GM18499 (cell line): ENCODE data around the gene ISCU.
"Not testable (repeated sequence)": the region's sequence is repeated elsewhere in the genome, so short reads cannot be mapped to it uniquely, and the experiment has no call there.

Source experiments
- ATAC-seq: cut with Tn5 transposase; IDR thresholded peaks from one replicate; pipeline ENCODE4 v1.9.1; 2021; ENCODE audit warnings: moderate number of reproducible peaks; ENCODE audit not compliant: insufficient read depth, unreplicated experiment

The ISCU gene

GRCh38 chr12:108586306-108586705, 23.9 kb downstream of the ISCU start:
- ATAC-seq = no peak

- ATAC-seq = no peak
These were observed 25.4 kb downstream of the ISCU start for GRCh38 chr12:108587826-108588225.

DNA sequence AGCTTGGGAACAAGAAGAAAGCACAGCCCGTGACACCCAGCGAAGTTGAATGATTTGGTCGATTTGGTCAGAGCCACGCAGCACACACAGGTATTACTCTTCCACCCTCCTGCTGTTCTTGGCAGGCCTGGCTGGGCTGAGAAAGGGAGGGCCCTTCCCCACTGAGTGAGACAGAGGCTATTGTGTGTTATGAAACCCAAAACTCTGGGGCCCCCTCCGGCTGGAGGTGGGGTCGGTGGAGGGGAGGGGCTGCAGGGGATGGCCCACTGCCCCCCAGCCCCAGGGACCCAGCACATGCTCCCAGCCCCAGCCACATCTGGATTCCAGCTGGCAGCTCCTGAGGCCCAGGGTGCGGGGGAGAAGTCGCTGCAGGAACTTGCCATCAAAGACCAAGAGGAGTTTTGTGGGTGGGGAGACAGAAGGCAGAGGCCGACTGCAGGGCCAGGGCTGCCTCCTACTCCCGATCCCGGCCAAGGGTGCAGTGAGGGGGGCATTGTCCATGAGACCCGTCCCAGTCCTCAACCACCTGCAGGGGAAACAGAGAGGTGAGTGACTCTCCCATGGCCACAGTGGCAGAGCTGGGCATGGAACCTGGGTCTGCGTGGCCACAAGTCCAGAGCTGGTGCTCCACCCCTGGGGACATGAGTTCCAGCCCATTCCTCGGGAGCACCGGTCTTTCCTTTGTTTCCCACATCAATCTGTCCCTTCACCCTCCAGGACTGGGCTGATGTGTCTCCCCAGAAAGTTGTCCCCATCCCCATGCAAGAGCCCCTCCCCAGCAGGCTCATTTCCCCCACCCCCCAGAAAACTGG, 26.8 kb downstream of the ISCU start:
- no peak for ATAC-seq

GRCh38 chr12:108589840-108590229, 27.4 kb downstream of the ISCU start:
- no peak for ATAC-seq

GRCh38 chr12:108590463-108590862, 28.1 kb downstream of the ISCU start:
- not testable (repeated sequence) for ATAC-seq

DNA sequence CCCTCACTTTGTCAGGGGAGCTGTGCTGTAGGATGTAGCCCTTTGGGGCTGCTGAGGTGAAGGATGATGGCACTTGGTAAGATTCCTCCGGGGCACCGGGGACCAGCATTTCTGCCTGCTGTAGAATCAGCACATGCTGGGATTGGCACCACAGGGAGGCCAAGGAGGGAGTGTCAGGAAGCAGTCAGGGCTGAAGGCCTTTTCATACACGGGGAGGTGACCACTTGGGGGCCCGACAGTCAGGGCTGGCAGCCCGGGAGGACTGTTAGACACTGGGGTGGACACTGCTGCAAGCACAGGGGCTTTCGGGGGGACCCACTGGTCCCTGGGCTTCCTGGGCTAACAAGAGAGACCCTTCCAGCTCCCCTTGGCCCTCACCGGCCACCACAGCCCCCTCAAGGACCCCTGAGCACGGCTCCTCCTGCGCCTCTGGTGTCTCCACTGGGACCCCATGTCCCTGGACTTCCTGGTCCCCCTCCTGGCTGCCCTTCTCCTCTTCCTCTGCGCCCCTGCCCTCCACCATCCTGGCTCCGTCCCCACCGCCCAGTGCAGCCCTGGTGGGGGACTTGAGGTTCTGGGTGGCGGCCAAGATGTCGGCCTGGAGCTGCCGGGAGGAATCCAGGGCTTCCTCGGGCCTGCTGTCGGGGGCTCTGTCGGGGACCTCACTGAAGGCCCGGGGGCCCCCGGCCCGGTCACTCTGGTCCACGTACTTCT, 29.0 kb downstream of the ISCU start:
- ATAC-seq = no peak

- ATAC-seq = no peak
These were observed 29.9 kb downstream of the ISCU start for GRCh38 chr12:108592033-108592909.

DNA sequence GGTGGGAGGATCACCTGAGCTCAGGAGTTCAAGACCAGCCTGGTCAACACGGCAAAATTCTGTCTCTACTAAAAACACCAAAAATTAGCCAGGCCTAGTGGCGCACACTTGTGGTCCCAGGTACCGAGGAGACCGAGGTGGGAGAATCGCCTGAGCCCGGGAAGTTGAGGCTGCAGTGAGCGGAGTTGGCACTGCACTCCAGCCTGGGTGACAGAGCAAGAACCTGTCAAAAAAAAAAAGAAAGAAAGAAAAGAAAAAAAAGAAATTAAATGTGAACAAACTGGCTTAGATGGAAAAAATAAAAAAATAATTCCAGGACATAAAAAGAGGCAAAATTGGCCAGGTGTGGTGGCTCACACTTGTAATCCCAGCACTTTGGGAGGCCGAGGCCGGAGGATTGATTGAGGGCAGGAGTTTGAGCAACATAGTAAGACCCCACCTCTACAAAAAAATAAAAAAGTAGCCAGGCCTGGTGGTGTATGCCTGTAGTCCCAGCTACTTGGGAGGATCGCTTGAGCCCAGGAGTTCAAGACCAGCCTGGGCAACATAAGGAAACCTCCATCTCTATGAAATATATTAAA, 32.0 kb downstream of the ISCU start:
- no peak for ATAC-seq

GRCh38 chr12:108594960-108595710, 32.7 kb downstream of the ISCU start:
- ATAC-seq = no peak

- no peak for ATAC-seq
These were observed 33.6 kb downstream of the ISCU start for GRCh38 chr12:108595711-108596647.

DNA sequence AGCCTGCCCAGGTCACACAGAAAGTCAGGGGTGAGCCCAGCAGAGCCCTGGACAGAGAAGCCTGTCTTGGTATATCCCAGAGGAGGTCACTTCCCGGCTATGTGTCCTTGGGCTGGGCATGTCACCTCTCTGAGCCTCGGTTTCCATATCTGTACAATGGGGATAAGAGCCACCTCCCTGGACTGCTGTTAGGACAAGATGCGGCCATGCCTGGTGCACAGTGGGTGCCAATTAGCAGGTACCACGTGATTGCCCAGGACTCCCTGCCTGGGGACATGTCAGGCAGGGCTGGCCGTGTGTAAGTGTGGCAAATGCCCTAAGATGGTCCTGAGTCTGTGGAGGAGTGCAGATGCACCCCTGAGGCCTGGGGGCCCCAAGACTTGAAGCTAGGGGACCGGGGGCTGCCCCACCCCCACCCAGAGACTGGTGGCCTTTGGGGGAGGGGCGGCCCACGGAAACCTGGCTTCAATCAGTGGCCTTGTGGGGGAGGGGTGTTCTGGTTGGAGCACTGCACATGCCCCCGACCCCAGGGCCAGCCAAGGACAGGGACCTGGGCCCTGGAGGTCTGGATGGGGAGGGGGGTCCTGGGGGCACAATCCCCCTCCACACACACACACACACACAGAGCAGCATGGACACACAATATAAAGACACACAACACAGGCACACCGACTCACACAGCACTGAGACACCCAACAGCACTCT, 34.6 kb downstream of the ISCU start:
- no peak for ATAC-seq

DNA sequence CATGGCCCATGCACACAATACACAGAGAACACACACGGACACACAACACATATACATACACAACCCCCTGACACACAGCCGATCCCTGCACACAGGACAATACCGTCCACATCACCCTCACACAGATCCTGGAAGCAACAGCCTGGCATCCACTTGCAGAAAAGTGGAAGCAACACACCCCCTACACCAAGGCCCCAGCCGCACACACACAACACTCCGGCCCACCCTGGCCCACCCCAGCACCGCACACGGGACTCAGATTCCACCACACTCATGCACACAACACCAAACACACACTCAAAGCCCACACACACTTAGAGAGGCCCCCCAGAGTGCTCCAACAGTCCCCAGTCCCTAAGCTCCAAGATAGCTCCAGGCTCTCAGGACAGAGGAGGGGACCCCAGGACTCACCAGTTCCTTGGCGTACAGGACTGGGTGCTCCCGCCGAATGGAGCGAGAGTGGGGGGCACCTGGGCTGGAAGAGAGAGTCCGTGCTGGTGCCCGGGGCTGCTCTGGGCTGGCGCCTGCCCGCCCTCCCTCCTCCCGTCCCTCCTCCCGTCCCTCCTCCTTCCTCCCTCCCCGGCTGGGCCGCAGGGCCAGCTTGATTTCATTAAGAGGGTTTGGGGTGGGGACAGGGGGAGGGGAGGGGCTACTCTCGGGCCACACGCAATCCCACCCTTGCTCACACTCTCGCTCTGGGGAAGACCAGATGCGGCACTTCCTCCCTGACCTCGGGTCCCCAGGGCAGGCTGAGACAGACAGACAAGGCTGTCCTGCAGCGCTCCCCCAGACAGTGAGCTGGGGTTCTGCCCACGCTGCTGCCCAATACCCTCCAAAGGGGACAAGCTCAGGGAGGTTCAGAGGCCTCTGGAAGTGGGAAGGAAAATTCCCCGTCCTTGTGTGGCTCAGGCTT, 35.4 kb downstream of the ISCU start, which contains the start of gene TMEM119:
TSS of gene TMEM119 (minus strand) at position 526 of the 913 bp plus-strand sequence. CDS start 5,701 bp downstream, outside the sequence.
- ATAC-seq = no peak

DNA sequence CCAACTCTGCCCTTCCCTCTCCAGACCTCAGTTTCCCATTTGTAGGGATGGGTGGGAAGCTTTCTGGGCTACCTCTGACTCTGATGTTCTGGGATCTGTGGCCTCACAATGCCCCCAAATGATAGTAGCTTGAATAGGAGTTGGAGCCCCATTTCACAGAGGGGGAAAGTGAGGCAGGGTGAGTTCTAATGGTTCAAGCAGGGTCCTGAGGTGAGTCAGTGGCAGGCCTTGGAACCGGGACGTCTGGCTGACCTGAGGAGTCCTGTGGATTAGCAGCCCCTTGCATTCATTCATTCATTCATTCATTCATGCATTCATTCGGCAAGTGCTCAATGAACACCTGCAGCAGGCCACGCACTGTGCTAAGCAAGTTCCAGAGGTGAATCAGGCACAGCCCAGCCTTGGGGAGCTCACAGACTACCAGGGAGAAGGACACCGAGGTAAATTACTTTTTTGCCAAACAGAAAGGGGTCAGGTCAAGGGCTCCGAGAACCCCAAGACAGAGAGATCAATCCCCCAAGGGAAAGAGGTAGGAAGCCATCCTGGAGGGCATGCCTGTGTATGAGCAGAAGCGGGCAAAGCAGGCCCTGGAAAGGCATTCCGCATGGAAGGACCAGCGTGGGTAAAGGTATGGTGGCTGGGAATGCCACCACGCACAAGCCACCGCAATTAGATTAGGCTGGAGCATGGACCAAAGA, 36.3 kb downstream of the ISCU start:
- no peak for ATAC-seq

DNA sequence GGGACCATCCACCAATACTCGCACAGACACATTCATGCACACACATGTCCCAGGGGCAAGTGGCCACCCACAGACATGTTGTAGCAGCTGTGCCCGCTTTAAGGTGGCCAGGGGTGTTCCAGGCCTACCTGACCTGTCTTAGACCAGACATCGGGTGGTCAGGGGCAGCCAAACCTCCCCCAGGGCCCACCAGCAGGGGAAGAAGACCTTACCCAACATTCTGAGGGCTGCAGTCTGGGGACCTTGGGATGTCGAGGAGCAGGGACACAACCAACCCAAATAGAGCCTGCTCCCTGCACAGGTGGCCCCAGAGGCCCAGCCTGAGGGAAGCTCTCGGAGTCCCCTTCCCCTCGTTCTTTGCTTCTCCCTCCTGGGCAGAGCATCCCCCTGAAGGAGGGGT, 37.1 kb downstream of the ISCU start:
- ATAC-seq = no peak

GRCh38 chr12:108599948-108600701, 37.7 kb downstream of the ISCU start:
- no peak for ATAC-seq

- ATAC-seq = no peak
These were observed 38.3 kb downstream of the ISCU start for GRCh38 chr12:108600702-108601007.
